GM23338 (cell line): ENCODE results near the gene SETBP1. TPM values are rescaled to one million over a fixed set of nuclear protein-coding genes. Genes with fewer than 3 reads are reported as not detected.

Experiments used
- ATAC-seq: fragments of 200-7000 bp; cut with Tn5 transposase; 3 replicates; pipeline ENCODE4 v1.9.1; 2020
- DNase-seq: peaks from one replicate; pipeline ENCODE4 v3.0.0-alpha.2; 2015; ENCODE audit warnings: low spot score
- H2AFZ ChIP-seq: fragments of 200-600 bp; sonication (generic); 2 replicates; pipeline ENCODE4 v1.8.0; 2016; ENCODE audit warnings: antibody characterized with exemption, mild to moderate bottlenecking, moderate library complexity
- H3F3A ChIP-seq: fragments of 200-600 bp; sonication (generic); replicated peaks from 2 replicates; pipeline ENCODE4 v1.8.0; 2017; ENCODE audit warnings: antibody characterized with exemption, mixed run types, low read depth
- H3K27ac ChIP-seq: fragments of 200-600 bp; sonication (generic); 2 replicates; pipeline ENCODE4 v1.6.1; 2016; ENCODE audit warnings: low read depth
- H3K27me3 ChIP-seq: fragments of 200-600 bp; sonication (generic); 2 replicates; pipeline ENCODE4 v1.8.0; 2016; ENCODE audit warnings: mild to moderate bottlenecking, mixed run types, moderate library complexity; ENCODE audit not compliant: insufficient read depth
- H3K36me3 ChIP-seq: fragments of 200-600 bp; sonication (generic); 2 replicates; pipeline ENCODE4 v1.8.0; 2016; ENCODE audit warnings: mild to moderate bottlenecking; ENCODE audit not compliant: insufficient read depth
- H3K4me1 ChIP-seq: fragments of 200-600 bp; sonication (generic); 2 replicates; pipeline ENCODE4 v1.8.0; 2016; ENCODE audit warnings: mild to moderate bottlenecking, moderate library complexity; ENCODE audit not compliant: insufficient read depth
- H3K4me2 ChIP-seq: fragments of 200-600 bp; sonication (generic); 2 replicates; pipeline ENCODE4 v1.7.1; 2017; ENCODE audit warnings: mixed run types
- H3K4me3 ChIP-seq: fragments of 200-600 bp; sonication (generic); 2 replicates; pipeline ENCODE4 v1.6.1; 2016; ENCODE audit warnings: mixed run types
- H3K79me2 ChIP-seq: fragments of 200-600 bp; sonication (generic); replicated peaks from 2 replicates; pipeline ENCODE4 v1.8.0; 2017; ENCODE audit warnings: mild to moderate bottlenecking; ENCODE audit not compliant: insufficient read depth
- H3K9me2 ChIP-seq: fragments of 200-600 bp; sonication (generic); 2 replicates; pipeline ENCODE4 v1.8.0; 2017; ENCODE audit not compliant: insufficient read depth
- H4K20me1 ChIP-seq: fragments of 200-600 bp; sonication (generic); replicated peaks from 2 replicates; pipeline ENCODE4 v1.8.0; 2017; ENCODE audit warnings: mild to moderate bottlenecking; ENCODE audit not compliant: insufficient read depth
- H3K27ac Mint-ChIP-seq: 2 replicates; pipeline ENCODE4 v1.8.0; 2020; ENCODE audit warnings: inconsistent platforms, mild to moderate bottlenecking, moderate library complexity, mixed read lengths
- H3K27me3 Mint-ChIP-seq: 3 replicates; pipeline ENCODE4 v1.8.0; 2022; ENCODE audit warnings: low read depth, mild to moderate bottlenecking, moderate library complexity, mixed read lengths, inconsistent platforms; ENCODE audit not compliant: insufficient read depth, poor library complexity
- H3K36me3 Mint-ChIP-seq: 3 replicates; pipeline ENCODE4 v1.8.0; 2021; ENCODE audit warnings: low read depth, mild to moderate bottlenecking, inconsistent platforms, moderate library complexity, mixed read lengths
- H3K4me1 Mint-ChIP-seq: 3 replicates; pipeline ENCODE4 v1.8.0; 2020; ENCODE audit warnings: mild to moderate bottlenecking, inconsistent platforms, mixed read lengths
- H3K4me3 Mint-ChIP-seq: 3 replicates; pipeline ENCODE4 v1.8.0; 2021; ENCODE audit warnings: moderate library complexity, mild to moderate bottlenecking, inconsistent platforms, mixed read lengths
- H3K9me3 Mint-ChIP-seq: 3 replicates; pipeline ENCODE4 v1.8.0; 2020; ENCODE audit warnings: moderate library complexity, mild to moderate bottlenecking, inconsistent platforms, mixed read lengths
- CREB1 ChIP-seq: fragments of 250-450 bp; sonication (Bioruptor Pico); IDR thresholded peaks from 2 replicates; pipeline ENCODE4 v1.5.0; 2020; ENCODE audit warnings: low read depth, mild to moderate bottlenecking, moderate library complexity
- CTCF ChIP-seq, 2 experiments: fragments of 200-600 bp in 1 of 2; sonication (generic) in 1 of 2; conservative IDR thresholded peaks; 2 replicates each; pipeline versions ENCODE4 v1.5.1 to v1.6.1; 2016 to 2017; ENCODE audit warnings: antibody characterized with exemption in 2 of 2, low read depth in 2 of 2, mild to moderate bottlenecking in 2 of 2, moderate library complexity in 1 of 2
- ETS1 ChIP-seq: IDR thresholded peaks from 2 replicates; pipeline ENCODE4 v1.6.1; 2016; ENCODE audit warnings: antibody characterized with exemption
- EZH2 ChIP-seq: fragments of 200-600 bp; sonication (generic); IDR thresholded peaks from one replicate; pipeline ENCODE4 v1.8.0; 2017; ENCODE audit warnings: antibody characterized with exemption, mild to moderate bottlenecking, low read depth; ENCODE audit not compliant: unreplicated experiment
- EZH2phosphoT487 ChIP-seq: fragments of 200-600 bp; sonication (generic); IDR thresholded peaks from one replicate; pipeline ENCODE4 v1.8.1; 2018; ENCODE audit warnings: antibody characterized with exemption; ENCODE audit not compliant: unreplicated experiment
- JUNB ChIP-seq: IDR thresholded peaks from one replicate; pipeline ENCODE4 v1.6.1; 2016; ENCODE audit warnings: antibody characterized with exemption; ENCODE audit not compliant: unreplicated experiment
- NANOG ChIP-seq: IDR thresholded peaks from 2 replicates; pipeline ENCODE4 v1.6.1; 2016; ENCODE audit warnings: antibody characterized with exemption, borderline replicate concordance
- POLR2AphosphoS5 ChIP-seq: IDR thresholded peaks from 2 replicates; pipeline ENCODE4 v1.6.1; 2016; ENCODE audit warnings: antibody characterized with exemption, low read depth
- REST ChIP-seq: IDR thresholded peaks from one replicate; pipeline ENCODE4 v1.6.1; 2018; ENCODE audit warnings: antibody characterized with exemption; ENCODE audit not compliant: unreplicated experiment
- STAT1 ChIP-seq: IDR thresholded peaks from one replicate; pipeline ENCODE4 v1.6.1; 2016; ENCODE audit warnings: antibody characterized with exemption; ENCODE audit not compliant: unreplicated experiment
- ZNF114 ChIP-seq: fragments of 250-450 bp; sonication (Bioruptor Pico); IDR thresholded peaks from 2 replicates; pipeline ENCODE4 v1.5.0; 2020; ENCODE audit warnings: mild to moderate bottlenecking, moderate library complexity
- ZNF331 ChIP-seq: fragments of 250-450 bp; sonication (Bioruptor Pico); IDR thresholded peaks from 2 replicates; pipeline ENCODE4 v1.5.0; 2020; ENCODE audit warnings: low read depth, mild to moderate bottlenecking, moderate library complexity
- ZNF462 ChIP-seq: fragments of 250-450 bp; sonication (Bioruptor Pico); IDR thresholded peaks from 2 replicates; pipeline ENCODE4 v1.5.0; 2020; ENCODE audit warnings: mild to moderate bottlenecking, moderate library complexity
- polyA plus RNA-seq: library from polyadenylated mRNA; unstranded; fragments of >200 nt; fragmentation: Nextera tagmentation; extraction: Ambion mirVana; gene quantifications from 2 replicates; pipeline ENCODE4 v1.2.1, GENCODE V29; 2016
- total RNA-seq: library from RNA; depleted of rRNA; stranded (reverse); fragments of >200 nt; shearing (Covaris generic); gene quantifications from 2 replicates; pipeline ENCODE4 v1.2.3, GENCODE V29; 2014

The SETBP1 gene
- total and polyA plus RNA-seq, 2 experiments from 2014 or later, result 1.6 to 5.5 TPM

- peaks cover 9% of the 10 kb centered on the region for H3K9me3 Mint-ChIP-seq
- H3K36me3 Mint-ChIP-seq, result peaks cover 5% of the 10 kb centered on the region; the same call in 1 of the 3 replicates
- H3K27ac Mint-ChIP-seq, result no peak overlapping the region
- no peak overlapping the region for H3K4me3 ChIP-seq
- no peaks in the 10 kb centered on the region for H3K36me3 ChIP-seq
- 0 out of 2 replicates have a peak, but pooled peaks cover 6% of the 10 kb centered on the region for H3K9me2 ChIP-seq
- H3K27me3 ChIP-seq, result no peaks in the 10 kb centered on the region
- no peak overlapping the region for H3K4me2 ChIP-seq
- H2AFZ ChIP-seq, result no peak overlapping the region
- no peaks in the 10 kb centered on the region for H3F3A ChIP-seq
- H3K27me3 Mint-ChIP-seq, result peaks cover 4% of the 10 kb centered on the region
- ATAC-seq, result no peak
- no peak overlapping the region for H3K27ac ChIP-seq
- H3K4me1 Mint-ChIP-seq, result peaks cover 17% of the 10 kb centered on the region
- H4K20me1 ChIP-seq, result no peaks in the 10 kb centered on the region
- DNase-seq, result no peak
- H3K4me3 Mint-ChIP-seq, result no peak overlapping the region
- no peak for TF ChIP-seq POLR2AphosphoS5
- TF ChIP-seq STAT1, result no peak
- no peak for TF ChIP-seq ZNF462 (CRISPR knock-in tag)
- no peak for TF ChIP-seq ZNF114 (CRISPR knock-in tag)
- TF ChIP-seq EZH2, result no peak
- TF ChIP-seq ZNF331 (CRISPR knock-in tag), result no peak
- TF ChIP-seq EZH2phosphoT487, result no peak
- TF ChIP-seq JUNB, result no peak
- TF ChIP-seq NANOG, result no peak
- no peak for TF ChIP-seq CREB1 (CRISPR knock-in tag)
- TF ChIP-seq REST, result no peak
- no peak for TF ChIP-seq ETS1
- no peak for TF ChIP-seq CTCF (conservative IDR thresholded peaks at IDR 0.05; ENCODE audit: low read depth in 2 of 2)
- H3K79me2 ChIP-seq, result no peaks in the 10 kb centered on the region
- peaks cover 11% of the 10 kb centered on the region for H3K4me1 ChIP-seq
Observed at GRCh38 chr18:44884431-44884830, 203.7 kb downstream of the SETBP1 start.
